Naive thymus-derived CD4-positive, alpha-beta T cell (primary cell): Measurements from ENCODE around the gene NCOA3. TPM values are rescaled to one million over a fixed set of nuclear protein-coding genes. Genes with fewer than 3 reads are reported as not detected.

Experiments used
- ATAC-seq: fragments of 150-1000 bp; cut with Tn5 transposase; 2 replicates; pipeline ENCODE4 v1.10.0; 2021; ENCODE audit warnings: mild to moderate bottlenecking, moderate library complexity
- CTCF ChIA-PET: fragments of 350-600 bp; sonication (Branson Sonifier 250); formaldehyde crosslinking; loops from one replicate; lab custom pipeline; 2021; ENCODE audit warnings: antibody characterized with exemption; lab: Charles Lee
- POLR2A ChIA-PET: fragments of 350-600 bp; sonication (Branson Sonifier 250); formaldehyde crosslinking; loops from one replicate; lab custom pipeline; 2021; ENCODE audit warnings: antibody characterized with exemption, inconsistent platforms; lab: Charles Lee
- DNase-seq, 9 donors: peaks; one replicate each; pipeline versions ENCODE4 v3.0.0 to v3.0.0-alpha.2; 2020 to 2022; ENCODE audit warnings: mixed read lengths in 1 of 9
- H3K27ac ChIP-seq: one replicate; pipeline ENCODE4 v1.7.0; 2013; ENCODE audit warnings: mild to moderate bottlenecking, low read depth, low read length, moderate library complexity
- H3K27me3 ChIP-seq, 2 donors: one replicate each; pipeline ENCODE4 v1.7.0; 2013; ENCODE audit warnings: low read length in 2 of 2, mild to moderate bottlenecking in 2 of 2, moderate library complexity in 2 of 2; ENCODE audit not compliant: control insufficient read depth in 2 of 2, insufficient read depth in 2 of 2
- H3K36me3 ChIP-seq, 3 experiments: 1 replicate in 2 of 3; 2 replicates in 1 of 3; pipeline ENCODE4 v1.7.0; 2013; ENCODE audit warnings: low read length in 3 of 3, mild to moderate bottlenecking in 3 of 3, moderate library complexity in 1 of 3; ENCODE audit not compliant: insufficient read depth in 3 of 3, control insufficient read depth in 2 of 3
- H3K4me1 ChIP-seq, 2 donors: one replicate each; pipeline ENCODE4 v1.7.0; 2013; ENCODE audit warnings: low read length in 2 of 2, mild to moderate bottlenecking in 2 of 2, moderate library complexity in 1 of 2; ENCODE audit not compliant: control insufficient read depth in 2 of 2, insufficient read depth in 2 of 2
- H3K4me3 ChIP-seq: 2 replicates; pipeline ENCODE4 v1.7.0; 2013; ENCODE audit warnings: mild to moderate bottlenecking, low read length
- H3K9me3 ChIP-seq, 3 experiments: 1 replicate in 2 of 3; 2 replicates in 1 of 3; pipeline ENCODE4 v1.7.0; 2013; ENCODE audit warnings: low read length in 3 of 3; ENCODE audit not compliant: control insufficient read depth in 2 of 3
- H3K27ac Mint-ChIP-seq, 9 donors: one replicate each; pipeline ENCODE4 v1.8.0; 2020 to 2022; ENCODE audit warnings: mixed read lengths in 9 of 9, mild to moderate bottlenecking in 8 of 9, moderate library complexity in 5 of 9, inconsistent platforms in 2 of 9
- H3K27me3 Mint-ChIP-seq, 5 donors: one replicate each; pipeline ENCODE4 v1.8.0; 2021 to 2022; ENCODE audit warnings: mixed read lengths in 5 of 5, mild to moderate bottlenecking in 1 of 5
- H3K36me3 Mint-ChIP-seq, 5 donors: one replicate each; pipeline ENCODE4 v1.8.0; 2020 to 2022; ENCODE audit warnings: mixed read lengths in 5 of 5, mild to moderate bottlenecking in 3 of 5, inconsistent platforms in 1 of 5
- H3K4me1 Mint-ChIP-seq, 7 donors: one replicate each; pipeline ENCODE4 v1.8.0; 2020 to 2022; ENCODE audit warnings: mixed read lengths in 7 of 7, mild to moderate bottlenecking in 3 of 7, inconsistent platforms in 1 of 7
- H3K4me3 Mint-ChIP-seq, 10 donors: one replicate each; pipeline ENCODE4 v1.8.0; 2020 to 2022; ENCODE audit warnings: mild to moderate bottlenecking in 10 of 10, mixed read lengths in 10 of 10, moderate library complexity in 6 of 10, inconsistent platforms in 2 of 10
- H3K9me3 Mint-ChIP-seq, 11 donors: one replicate each; pipeline ENCODE4 v1.8.0; 2020 to 2022; ENCODE audit warnings: mixed read lengths in 11 of 11, mild to moderate bottlenecking in 4 of 11, inconsistent platforms in 1 of 11, moderate library complexity in 1 of 11
- intact Hi-C, 2 donors: fragments of 100-400 bp; cut with micrococcal nuclease; formaldehyde crosslinking; loops; one replicate each; pipeline ENCODE4 v1.15.1; 2023
- polyA plus RNA-seq, 2 donors: library from polyadenylated mRNA; unstranded; fragments of 300-500 nt; fragmentation: Illumina TruSeq; gene quantifications; one replicate each; pipeline ENCODE4 v1.2.3, GENCODE V29; 2021
- total RNA-seq, 6 experiments: library from RNA in 5 of 6; stranded (reverse) in 5 of 6; gene quantifications; 1 replicate in 5 of 6; 2 replicates in 1 of 6; pipeline ENCODE4 v1.2.3 and lab custom pipeline; 2021 to 2026

The NCOA3 gene
- total and polyA plus RNA-seq, 7 experiments from 2014 or later, result 20.3 to 115 (median 85.5) TPM

- Mint-ChIP-seq H3K4me1 (peaks cover 54 to 85% (median 75%) of the 10 kb centered on the region in 7 donors), H3K27me3 (no peaks in the 10 kb centered on the region), H3K27ac (peak overlapping the region; percentile 29 to 84 (median 71)), H3K4me3 (peak overlapping the region; percentile 1 to 67 (median 47)), H3K36me3 (peaks cover 0 to 25% (median 0%) of the 10 kb centered on the region in 5 donors), H3K9me3 (no peaks in the 10 kb centered on the region)
- H3K36me3 ChIP-seq, result no peaks in the 10 kb centered on the region
- no peak overlapping the region for H3K4me3 ChIP-seq
- peaks cover 23 to 28% of the 10 kb centered on the region in 2 donors for H3K4me1 ChIP-seq
- ATAC-seq, result no peak
- POLR2A ChIA-PET, result no interaction called here
- no peaks in the 10 kb centered on the region for H3K9me3 ChIP-seq
- no peaks in the 10 kb centered on the region for H3K27me3 ChIP-seq
- CTCF ChIA-PET, result interaction anchor here (0.7 kb wide), 1 partner anchor 19 kb away, joined by 3 read pairs; no protein-coding TSS in a partner anchor
- intact Hi-C loops, result loop anchor here in 1 of 2 donors (5.0 to 10.0 kb wide), 2 partner anchors 95 to 822 kb away; partner anchors contain the start of gene TP53RK
- no peak overlapping the region for H3K27ac ChIP-seq
- no peak for DNase-seq
Measured at GRCh38 chr20:47509685-47510084, 8.0 kb downstream of the NCOA3 start.

- Histone ChIP-seq H3K27me3 (no peaks in the 10 kb centered on the region), H3K27ac (no peak overlapping the region), H3K9me3 (peaks cover 0 to 7% (median 0%) of the 10 kb centered on the region in 3 experiments), H3K4me1 (no peaks in the 10 kb centered on the region), H3K36me3 (peaks cover 0 to 13% (median 0%) of the 10 kb centered on the region in 3 experiments), H3K4me3 (no peak overlapping the region)
- ChIA-PET CTCF (no interaction called here), POLR2A (interaction anchor here (0.6 kb wide), 1 partner anchor 25 kb away, joined by 5 read pairs; no protein-coding TSS in a partner anchor)
- H3K4me3 Mint-ChIP-seq, result peak overlapping the region in 2 of 10 donors; percentile 0 to 12
- H3K27me3 Mint-ChIP-seq, result no peaks in the 10 kb centered on the region
- intact Hi-C loops, result no loop called here
- peak overlapping the region in 4 of 9 donors; percentile 34 to 78 (median 56) for H3K27ac Mint-ChIP-seq
- H3K36me3 Mint-ChIP-seq, result peaks cover 3 to 42% (median 13%) of the 10 kb centered on the region in 5 donors
- H3K9me3 Mint-ChIP-seq, result peaks cover 0 to 12% (median 8%) of the 10 kb centered on the region in 11 donors
- H3K4me1 Mint-ChIP-seq, result peaks cover 27 to 60% (median 39%) of the 10 kb centered on the region in 7 donors
- ATAC-seq, result no peak
- DNase-seq, result no peak
Measured at GRCh38 chr20:47515843-47516242, 14.2 kb downstream of the NCOA3 start.

- H3K27me3 ChIP-seq, result no peaks in the 10 kb centered on the region
- DNase-seq (no peak), ATAC-seq (no peak)
- Mint-ChIP-seq H3K4me1 (peaks cover 21 to 48% (median 28%) of the 10 kb centered on the region in 7 donors), H3K27ac (peak overlapping the region in 3 of 9 donors; percentile 35 to 67 (median 38)), H3K4me3 (peak overlapping the region in 3 of 10 donors; percentile 13 to 18 (median 13)), H3K36me3 (peaks cover 9 to 54% (median 36%) of the 10 kb centered on the region in 5 donors), H3K27me3 (no peaks in the 10 kb centered on the region), H3K9me3 (peaks cover 0 to 28% (median 15%) of the 10 kb centered on the region in 11 donors)
- H3K4me3 ChIP-seq, result no peak overlapping the region
- no peak overlapping the region for H3K27ac ChIP-seq
- CTCF ChIA-PET, result no interaction called here
- H3K36me3 ChIP-seq, result peaks cover 0 to 20% (median 5%) of the 10 kb centered on the region in 3 experiments
- peaks cover 0 to 5% of the 10 kb centered on the region in 2 donors for H3K4me1 ChIP-seq
- intact Hi-C loops, result no loop called here
- POLR2A ChIA-PET, result no interaction called here
- H3K9me3 ChIP-seq, result peaks cover 0 to 17% (median 6%) of the 10 kb centered on the region in 3 experiments
Measured at GRCh38 chr20:47521059-47521808, 19.5 kb downstream of the NCOA3 start.

- ATAC-seq (no peak), DNase-seq (no peak)
- POLR2A ChIA-PET, result interaction anchor here (0.6 kb wide), 1 partner anchor 60 kb away, joined by 4 read pairs; no protein-coding TSS in a partner anchor
- Histone ChIP-seq H3K9me3 (peaks cover 0 to 17% (median 6%) of the 10 kb centered on the region in 3 experiments), H3K27me3 (no peaks in the 10 kb centered on the region), H3K36me3 (peaks cover 0 to 20% (median 5%) of the 10 kb centered on the region in 3 experiments), H3K4me1 (peaks cover 0 to 5% of the 10 kb centered on the region in 2 donors), H3K4me3 (no peak overlapping the region), H3K27ac (no peak overlapping the region)
- H3K4me1 Mint-ChIP-seq, result peaks cover 29 to 53% (median 39%) of the 10 kb centered on the region in 7 donors
- peak overlapping the region in 4 of 10 donors; percentile 19 to 85 (median 44) for H3K4me3 Mint-ChIP-seq
- H3K27ac Mint-ChIP-seq, result peak overlapping the region; percentile 28 to 85 (median 67)
- CTCF ChIA-PET, result no interaction called here
- H3K9me3 Mint-ChIP-seq, result peaks cover 0 to 39% (median 23%) of the 10 kb centered on the region in 11 donors
- no peaks in the 10 kb centered on the region for H3K27me3 Mint-ChIP-seq
- H3K36me3 Mint-ChIP-seq, result peaks cover 9 to 51% (median 41%) of the 10 kb centered on the region in 5 donors
- intact Hi-C loops, result no loop called here
Measured at GRCh38 chr20:47524015-47524784, 22.5 kb downstream of the NCOA3 start.

- no peak for DNase-seq
- Mint-ChIP-seq H3K36me3 (peaks cover 0 to 38% (median 35%) of the 10 kb centered on the region in 5 donors), H3K4me1 (peaks cover 36 to 62% (median 53%) of the 10 kb centered on the region in 7 donors), H3K4me3 (peak overlapping the region in 1 of 10 donors; percentile 2), H3K9me3 (peaks cover 0 to 19% (median 6%) of the 10 kb centered on the region in 11 donors), H3K27me3 (no peaks in the 10 kb centered on the region), H3K27ac (peak overlapping the region in 4 of 9 donors; percentile 19 to 52 (median 34))
- POLR2A ChIA-PET, result interaction anchor here (0.8 to 1.3 kb wide), 2 partner anchors 12 to 25 kb away, joined by 3 to 6 read pairs; partner anchors contain the start of gene NCOA3
- no peak for ATAC-seq
- H3K4me3 ChIP-seq, result no peak overlapping the region
- H3K4me1 ChIP-seq, result peaks cover 0 to 5% of the 10 kb centered on the region in 2 donors
- H3K9me3 ChIP-seq, result no peaks in the 10 kb centered on the region
- intact Hi-C loops, result no loop called here
- H3K36me3 ChIP-seq, result peaks cover 0 to 11% (median 0%) of the 10 kb centered on the region in 3 experiments
- peak overlapping the region; percentile 11 for H3K27ac ChIP-seq
- CTCF ChIA-PET, result interaction anchor here (0.6 to 1.2 kb wide), 2 partner anchors 14 to 143 kb away, joined by 3 to 7 read pairs; no protein-coding TSS in a partner anchor
- H3K27me3 ChIP-seq, result no peaks in the 10 kb centered on the region
Measured at GRCh38 chr20:47527004-47527800, 25.5 kb downstream of the NCOA3 start.
